Posterior vena cava (tissue), 2 donors: Measurements from ENCODE around the gene CTIF. TPM values are rescaled to one million over a fixed set of nuclear protein-coding genes. Genes with fewer than 3 reads are reported as not detected.
"Not testable (repeated sequence)": the region's sequence is repeated elsewhere in the genome, so short reads cannot be mapped to it uniquely, and the experiment has no call there.

Experiments used
- DNase-seq: peaks from one replicate; pipeline ENCODE4 v3.0.0-alpha.2; 2020; ENCODE audit warnings: low spot score
- intact Hi-C, 2 donors: fragments of 100-400 bp; cut with DNase I; formaldehyde crosslinking; loops; one replicate each; pipeline versions ENCODE4 v1.14.1 to v1.14.2; 2022 to 2023
- total RNA-seq, 2 donors: library from RNA; stranded (reverse); fragmentation: NEBNext Ultra II Directional; extraction: Animal tissue kit (Norgen Biotek cat#: 25700); gene quantifications; one replicate each; pipeline ENCODE4 v1.2.1, GENCODE V29; 2021
- donor health status: DM: yes; HTN: yes; CAD: no.
- donor health status: DM: yes; HTN: yes; CAD: no.

CTIF gene
- total RNA-seq, 2 donors from 2014 or later: 87.8 to 116 TPM

- DNase-seq: no peak
- intact Hi-C loops: no loop called here
Measured at GRCh38 chr18:48702346-48703027, 163.7 kb downstream of the CTIF start.

- intact Hi-C loops: no loop called here
- no peak for DNase-seq
Measured at GRCh38 chr18:48703028-48703386, 164.2 kb downstream of the CTIF start.

DNA sequence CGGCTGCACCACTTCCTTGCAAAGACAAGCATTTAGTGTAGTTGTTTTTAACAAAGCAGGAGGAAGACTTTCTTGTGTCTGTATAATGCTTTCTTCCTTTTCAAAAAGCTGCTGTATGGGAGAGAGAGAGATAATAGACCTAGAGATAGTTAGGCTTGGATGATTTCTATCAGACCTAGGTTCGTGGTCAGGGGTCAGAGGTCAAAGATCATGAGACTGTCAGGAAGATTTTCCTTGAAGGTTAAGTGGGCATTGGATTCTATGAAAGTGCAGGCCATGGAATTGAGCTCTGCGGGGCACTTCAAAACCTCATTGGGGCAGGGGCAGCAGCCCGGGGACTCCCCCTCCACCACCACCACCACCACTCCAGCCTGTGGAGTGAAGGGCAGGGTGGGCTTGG, 164.6 kb downstream of the CTIF start:
- DNase-seq: no peak
- intact Hi-C loops: no loop called here

DNA sequence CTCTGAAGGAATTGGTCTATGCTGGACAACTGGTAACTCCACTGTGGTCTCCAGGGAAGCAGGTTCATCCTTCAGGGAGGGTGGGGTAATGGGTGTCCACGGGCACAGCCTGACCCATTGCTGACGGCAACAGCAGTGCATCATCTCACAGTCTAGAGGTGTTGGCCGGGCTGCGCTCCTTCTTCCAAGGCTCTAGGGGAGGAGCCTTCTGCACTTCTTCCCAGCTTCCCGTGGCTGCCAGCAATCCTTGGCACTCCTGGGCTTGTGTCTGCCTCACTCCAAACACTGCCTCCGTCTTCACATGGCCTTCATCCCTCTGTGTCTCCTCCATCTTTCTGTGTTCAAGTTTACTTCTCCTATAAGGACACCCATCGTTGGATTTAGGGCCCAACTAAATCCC, 166.2 kb downstream of the CTIF start:
- intact Hi-C loops: no loop called here
- DNase-seq: peak; percentile 86

- DNase-seq: no peak
- intact Hi-C loops: no loop called here
Measured at GRCh38 chr18:48705531-48705930, 166.7 kb downstream of the CTIF start.

DNA sequence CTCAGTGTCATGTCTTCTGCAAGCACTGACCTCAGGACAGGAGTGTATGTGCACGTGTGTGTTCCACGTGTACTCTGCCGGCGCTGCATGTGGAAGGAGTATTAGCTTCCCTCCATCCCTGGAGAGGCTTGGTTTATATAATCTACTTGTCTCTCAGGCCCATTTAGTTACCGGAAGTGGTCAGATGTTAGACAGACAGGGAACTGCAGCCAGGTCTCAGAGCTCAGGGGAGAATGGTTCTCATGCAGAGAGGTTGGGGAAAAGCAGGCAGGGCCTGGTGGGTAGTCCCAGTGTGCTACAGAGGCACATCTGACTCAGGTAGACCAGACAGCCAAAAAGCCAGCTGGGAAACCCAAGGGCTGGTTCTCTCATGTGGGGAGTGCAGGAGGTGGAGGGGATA, 167.9 kb downstream of the CTIF start:
- intact Hi-C loops: no loop called here

DNA sequence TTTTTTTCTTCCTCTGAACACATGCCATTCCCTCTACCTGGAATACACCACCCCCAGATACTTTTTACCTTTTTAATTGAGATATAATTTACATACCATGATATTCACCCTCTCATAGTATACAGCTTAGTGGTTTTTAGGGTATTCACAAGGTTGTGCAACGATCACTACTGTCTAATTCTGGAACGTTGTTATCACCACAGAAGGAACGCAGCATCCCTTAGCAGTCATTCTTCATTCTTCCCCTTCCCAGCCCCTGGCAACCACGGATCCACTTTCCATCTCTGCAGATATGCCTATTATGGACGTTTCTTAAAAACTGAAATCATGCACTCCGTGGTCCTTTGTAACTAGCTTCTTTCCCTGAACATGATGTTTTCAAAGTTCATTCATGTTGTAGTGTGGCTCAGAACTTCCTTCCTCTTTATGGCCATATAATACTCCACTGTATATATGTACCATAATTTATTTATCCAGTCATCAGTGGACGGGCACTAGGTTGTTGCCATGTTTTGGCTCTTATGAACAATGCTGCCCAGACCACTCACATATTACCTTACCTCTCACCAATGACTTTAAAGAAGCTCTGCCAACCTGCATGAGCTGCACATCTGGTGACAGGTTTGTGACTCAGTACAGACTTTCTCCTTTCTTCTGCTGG, 168.9 kb downstream of the CTIF start:
- DNase-seq: no peak
- intact Hi-C loops: no loop called here

More for the DNA sequence above, 167.9 kb downstream of the CTIF start:
- DNase-seq: no peak

DNA sequence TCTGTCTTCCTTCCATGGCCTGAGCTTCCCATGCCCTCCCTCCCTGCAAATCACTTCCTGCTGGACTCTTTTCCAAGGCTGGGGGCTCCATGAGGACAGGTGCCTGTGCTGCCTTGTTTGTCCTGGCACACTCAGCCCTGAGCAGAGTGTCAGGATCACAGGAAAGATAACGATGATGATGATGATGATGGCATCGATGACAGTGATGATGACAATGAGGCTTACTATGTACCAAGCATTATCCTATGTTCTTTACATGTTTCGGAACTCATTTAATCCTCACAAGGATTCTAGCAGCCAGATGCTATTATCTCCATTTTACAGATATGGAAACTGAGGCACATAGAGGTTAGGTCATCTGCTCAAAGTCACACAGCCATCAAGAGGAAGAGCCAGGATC, 170.0 kb downstream of the CTIF start:
- intact Hi-C loops: no loop called here
- no peak for DNase-seq

- intact Hi-C loops: no loop called here
- no peak for DNase-seq
Measured at GRCh38 chr18:48709371-48710062, 170.7 kb downstream of the CTIF start.

DNA sequence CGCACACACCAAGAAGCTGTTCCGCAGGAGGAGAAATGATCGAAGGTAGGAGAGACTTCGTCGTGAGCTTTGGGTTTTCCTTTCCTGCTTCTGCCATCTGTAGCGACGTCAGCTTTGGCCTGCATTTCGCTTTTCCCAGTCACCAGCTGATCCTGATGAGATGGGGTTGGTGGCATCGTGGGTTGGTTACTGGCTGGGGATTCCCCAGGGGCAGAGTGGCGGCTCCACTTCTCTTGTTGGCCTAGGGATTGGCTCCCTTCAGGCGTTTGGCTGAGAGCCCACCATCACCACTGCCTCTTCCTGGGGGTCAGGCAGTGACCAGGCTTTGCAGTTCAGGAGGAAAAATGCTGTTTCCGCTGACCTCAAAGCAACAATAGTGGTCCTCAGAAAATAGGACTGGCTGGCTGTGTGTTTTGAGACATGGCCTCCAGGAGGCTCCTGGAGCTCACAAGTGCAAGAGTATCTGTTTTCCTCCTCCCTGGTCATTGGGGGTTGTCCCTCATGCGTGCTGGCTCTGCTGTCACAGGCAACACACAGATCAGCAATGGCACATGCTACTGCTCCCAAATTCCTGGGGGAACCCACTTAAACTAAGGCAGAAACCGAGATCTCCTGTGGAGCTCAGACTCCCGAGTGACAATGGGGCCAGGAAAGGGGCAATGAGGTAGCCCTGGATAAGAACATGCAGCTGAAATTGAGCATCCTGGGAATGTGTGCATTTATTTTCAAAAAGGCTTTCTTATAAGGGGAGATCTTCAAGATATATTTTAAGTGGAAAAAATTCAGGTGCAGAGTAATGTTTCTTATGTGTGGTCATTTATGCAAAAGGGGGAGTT, 173.0 kb downstream of the CTIF start:
- no peak for DNase-seq
- intact Hi-C loops: no loop called here

DNA sequence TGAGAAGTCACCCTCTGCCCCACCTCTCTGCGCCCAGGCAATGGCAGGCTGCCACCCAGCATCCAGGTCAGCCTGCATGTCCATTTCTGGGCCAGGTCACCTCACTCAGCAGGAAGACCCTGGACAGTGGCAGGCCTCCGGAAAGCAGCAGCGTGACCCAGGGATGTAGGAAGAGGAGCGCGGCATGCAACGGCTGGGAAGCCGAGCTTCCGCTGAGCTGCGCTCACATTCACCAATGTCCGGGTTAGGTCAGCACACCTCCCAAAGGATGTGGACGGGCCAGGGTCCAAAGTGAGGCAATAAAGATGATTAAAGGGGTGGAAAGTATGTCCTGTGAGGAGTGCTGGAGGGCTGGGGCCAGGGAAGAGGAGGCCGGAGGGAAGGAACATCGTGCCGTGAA, 174.5 kb downstream of the CTIF start:
- intact Hi-C loops: no loop called here
- peak; percentile 88 for DNase-seq

GRCh38 chr18:48714873-48715272, 176.0 kb downstream of the CTIF start:
- intact Hi-C loops: loop anchor here in 1 of 2 donors (5.0 kb wide), 1 partner anchor 37 kb away; no protein-coding TSS in a partner anchor
- DNase-seq: no peak

DNA sequence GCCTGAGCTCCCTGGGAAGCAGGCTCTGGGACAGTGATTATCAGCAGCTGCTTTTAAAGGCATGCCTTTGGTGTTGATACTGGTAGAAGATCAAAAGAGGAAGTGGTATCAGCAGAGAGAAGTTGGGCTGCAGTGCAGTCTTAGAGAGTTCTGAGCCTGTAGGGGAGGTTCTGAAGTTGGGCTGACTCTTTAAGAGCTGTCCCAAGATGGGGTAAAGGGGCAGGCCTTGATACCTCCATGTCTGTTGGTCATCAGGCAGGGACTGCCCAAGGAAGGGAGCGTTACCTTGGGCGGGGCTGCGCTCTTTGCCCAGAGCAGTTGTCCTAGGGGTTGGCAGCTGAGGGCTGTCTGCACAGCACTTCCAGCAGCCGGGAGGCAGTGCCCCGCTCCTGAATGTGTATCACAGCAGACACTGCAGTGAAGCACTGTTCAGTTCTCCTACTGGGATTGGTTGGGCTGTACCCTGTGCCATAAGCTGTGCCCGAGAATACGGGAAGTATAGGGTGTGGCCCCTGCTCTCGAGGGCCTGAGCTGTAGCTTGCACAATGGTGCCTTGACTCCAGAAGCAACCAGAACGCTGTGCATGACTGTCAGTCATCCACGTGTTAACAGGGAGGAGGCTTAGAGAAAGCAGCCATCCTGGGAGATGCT, 177.0 kb downstream of the CTIF start:
- intact Hi-C loops: loop anchor here in 1 of 2 donors (5.0 kb wide), 1 partner anchor 36 kb away; no protein-coding TSS in a partner anchor
- peak; percentile 87 for DNase-seq

DNA sequence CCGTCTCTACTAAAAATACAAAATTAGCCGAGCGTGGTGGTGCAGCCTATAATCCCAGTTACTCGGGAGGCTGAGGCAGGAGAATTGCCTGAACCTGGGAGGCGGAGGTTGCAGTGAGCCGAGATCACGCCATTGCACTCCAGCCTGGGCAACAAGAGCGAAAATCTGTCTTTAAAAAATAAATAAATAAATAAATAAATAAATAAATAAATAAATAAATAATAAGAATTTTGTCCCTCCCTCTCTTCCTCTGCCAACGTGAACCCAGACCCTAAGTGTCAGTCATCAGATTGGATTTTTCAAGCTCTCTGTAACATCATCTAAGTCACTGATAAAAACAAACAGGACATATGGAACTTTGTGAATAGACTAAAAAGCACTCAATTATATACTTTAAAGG, 178.4 kb downstream of the CTIF start:
- intact Hi-C loops: loop anchor here in 1 of 2 donors (5.0 kb wide), 1 partner anchor 35 kb away; no protein-coding TSS in a partner anchor
- DNase-seq: not testable (repeated sequence)

DNA sequence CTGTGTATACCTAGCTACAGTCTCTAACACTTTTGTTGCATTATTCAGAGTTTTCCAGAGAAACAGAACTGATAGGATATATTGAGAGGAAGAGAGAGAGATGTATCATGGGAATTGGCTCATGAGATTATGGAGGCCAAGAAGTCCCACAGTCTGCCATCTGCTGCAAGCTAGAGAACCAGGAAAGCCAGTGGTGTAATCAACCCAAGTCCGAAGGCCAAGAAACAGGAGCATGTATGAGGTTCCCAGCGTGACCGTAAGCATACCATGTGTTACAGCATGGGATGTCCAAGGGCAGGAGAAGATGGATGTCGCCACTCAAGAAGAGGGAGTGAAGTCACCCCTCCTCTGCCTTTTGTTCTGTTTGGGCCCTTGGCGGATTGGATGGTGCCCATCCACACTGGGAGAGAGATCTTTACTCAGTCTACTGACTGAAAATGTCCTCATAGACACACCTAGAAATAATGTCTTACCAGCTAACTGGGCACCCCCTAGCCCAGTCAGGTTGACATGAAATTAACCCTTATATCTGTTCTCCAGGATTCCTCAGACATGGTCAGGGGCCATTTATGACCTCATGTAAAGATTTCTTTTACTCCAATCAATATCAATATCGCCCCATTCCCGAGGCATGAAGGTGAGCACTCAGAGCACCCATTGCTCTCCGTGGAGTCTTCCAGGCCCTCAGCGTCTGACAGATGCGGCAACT, 179.6 kb downstream of the CTIF start:
- intact Hi-C loops: loop anchor here in 1 of 2 donors (5.0 kb wide), 1 partner anchor 34 kb away; no protein-coding TSS in a partner anchor
- DNase-seq: no peak

- DNase-seq: no peak
- intact Hi-C loops: loop anchor here in 1 of 2 donors (5.0 kb wide), 1 partner anchor 33 kb away; no protein-coding TSS in a partner anchor
Measured at GRCh38 chr18:48719388-48719787, 180.6 kb downstream of the CTIF start.

DNA sequence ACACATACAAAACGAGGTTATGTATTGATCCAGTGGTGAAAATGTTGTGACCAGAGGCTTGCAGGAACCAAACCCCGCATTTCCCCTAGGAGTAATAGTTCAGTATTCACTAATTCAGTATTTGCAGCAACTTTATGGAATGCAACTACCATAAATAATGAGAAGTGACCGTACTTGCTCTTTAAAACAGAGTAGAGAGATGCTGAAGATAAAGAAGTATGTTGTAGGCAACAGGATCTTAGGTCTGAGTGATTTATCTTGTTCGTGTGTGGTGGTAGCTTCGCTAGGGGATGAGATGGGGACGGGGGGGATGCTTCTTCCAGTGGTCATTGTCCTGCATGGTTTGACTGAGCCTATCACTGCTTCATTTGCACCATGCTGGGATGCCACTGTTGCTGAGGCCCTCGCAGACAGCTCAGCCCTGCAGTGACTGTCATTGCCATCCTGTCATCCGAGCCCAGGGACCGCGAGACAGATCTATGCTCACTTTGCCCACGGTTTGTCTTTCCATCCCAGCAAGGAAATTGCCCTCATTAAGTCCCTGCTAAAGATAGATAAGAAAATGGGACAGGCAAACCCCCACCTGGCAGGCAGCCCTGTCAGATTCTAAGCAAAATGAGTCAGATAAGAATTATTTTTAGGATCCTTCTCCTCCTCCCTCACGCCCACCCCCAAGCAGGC, 181.3 kb downstream of the CTIF start:
- DNase-seq: no peak
- intact Hi-C loops: loop anchor here in 1 of 2 donors (5.0 kb wide), 1 partner anchor 32 kb away; no protein-coding TSS in a partner anchor

- no peak for DNase-seq
- intact Hi-C loops: loop anchor here in 1 of 2 donors (1.0 kb wide), 1 partner anchor 33 kb away; no protein-coding TSS in a partner anchor
Measured at GRCh38 chr18:48720655-48721025, 181.8 kb downstream of the CTIF start.
